ENCODE data around the gene DTX3L. TPM values are rescaled to one million over a fixed set of nuclear protein-coding genes. Genes with fewer than 3 reads are reported as not detected.

Gene DTX3L
- total and polyA plus RNA-seq, 10 of the 15 experiments (the other 5 are each of a cell fraction or from before 2014, with no cell fraction given): 9.9 to 41.4 (median 21.7) TPM

GRCh38 chr3:122577409-122578031, 13.4 kb downstream of the DTX3L start, which contains the start of gene PARP15 (continued):
- TF ChIP-seq ZBTB40 (IDR thresholded peaks at IDR 0.05; ENCODE audit: borderline replicate concordance): no peak
- TF ChIP-seq DPF2 (IDR thresholded peaks at IDR 0.05): peak; percentile 64
- TF ChIP-seq ZNF217 (IDR thresholded peaks at IDR 0.05): peak; percentile 53
- TF ChIP-seq GATAD2B (conservative IDR thresholded peaks at IDR 0.05; ENCODE audit: low read depth): peak; percentile 80
- TF ChIP-seq, protein P1, sequence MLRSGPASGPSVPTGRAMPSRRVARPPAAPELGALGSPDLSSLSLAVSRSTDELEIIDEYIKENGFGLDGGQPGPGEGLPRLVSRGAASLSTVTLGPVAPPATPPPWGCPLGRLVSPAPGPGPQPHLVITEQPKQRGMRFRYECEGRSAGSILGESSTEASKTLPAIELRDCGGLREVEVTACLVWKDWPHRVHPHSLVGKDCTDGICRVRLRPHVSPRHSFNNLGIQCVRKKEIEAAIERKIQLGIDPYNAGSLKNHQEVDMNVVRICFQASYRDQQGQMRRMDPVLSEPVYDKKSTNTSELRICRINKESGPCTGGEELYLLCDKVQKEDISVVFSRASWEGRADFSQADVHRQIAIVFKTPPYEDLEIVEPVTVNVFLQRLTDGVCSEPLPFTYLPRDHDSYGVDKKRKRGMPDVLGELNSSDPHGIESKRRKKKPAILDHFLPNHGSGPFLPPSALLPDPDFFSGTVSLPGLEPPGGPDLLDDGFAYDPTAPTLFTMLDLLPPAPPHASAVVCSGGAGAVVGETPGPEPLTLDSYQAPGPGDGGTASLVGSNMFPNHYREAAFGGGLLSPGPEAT (IDR thresholded peaks at IDR 0.05; ENCODE audit: low read depth): peak; percentile 17; the same call in 1 of the 2 replicates
- peak; percentile 44; the same call in 1 of the 2 replicates for TF ChIP-seq MAX (IDR thresholded peaks at IDR 0.05; ENCODE audit: low read depth, low read length)
- TF ChIP-seq CEBPZ (IDR thresholded peaks at IDR 0.05; ENCODE audit: low read depth, low read length): no peak
- 0 out of 2 replicates have a peak, but pooled peaks have one; percentile 46 for TF ChIP-seq TARDBP (IDR thresholded peaks at IDR 0.05; ENCODE audit: borderline replicate concordance)
- TF ChIP-seq MYC (IDR thresholded peaks at IDR 0.05; ENCODE audit: insufficient read depth, insufficient read length, insufficient replicate concordance, low read length, severe bottlenecking): no peak
- TF ChIP-seq WRNIP1 (IDR thresholded peaks at IDR 0.05; ENCODE audit: borderline replicate concordance, low read depth, low read length): no peak
- no peak for TF ChIP-seq FOXK2 (IDR thresholded peaks at IDR 0.05)
- 0 out of 2 replicates have a peak, but pooled peaks have one; percentile 30 for TF ChIP-seq POLR2AphosphoS2 (IDR thresholded peaks at IDR 0.05; ENCODE audit: low read depth, low read length)
- no peak for TF ChIP-seq SMAD5 (IDR thresholded peaks at IDR 0.05; ENCODE audit: low read depth)
